HG03575 (cell line): ENCODE measurements around the gene TMEM126A.

ENCODE experiments used
- ATAC-seq: cut with Tn5 transposase; IDR thresholded peaks from one replicate; pipeline ENCODE4 v1.9.1; 2021; ENCODE audit not compliant: unreplicated experiment, insufficient number of reproducible peaks, low FRiP score; ENCODE audit errors: extremely low read depth

Gene TMEM126A

GRCh38 chr11:85682330-85683305 is 34.9 kb downstream of the TMEM126A start:
- no peak for ATAC-seq

DNA sequence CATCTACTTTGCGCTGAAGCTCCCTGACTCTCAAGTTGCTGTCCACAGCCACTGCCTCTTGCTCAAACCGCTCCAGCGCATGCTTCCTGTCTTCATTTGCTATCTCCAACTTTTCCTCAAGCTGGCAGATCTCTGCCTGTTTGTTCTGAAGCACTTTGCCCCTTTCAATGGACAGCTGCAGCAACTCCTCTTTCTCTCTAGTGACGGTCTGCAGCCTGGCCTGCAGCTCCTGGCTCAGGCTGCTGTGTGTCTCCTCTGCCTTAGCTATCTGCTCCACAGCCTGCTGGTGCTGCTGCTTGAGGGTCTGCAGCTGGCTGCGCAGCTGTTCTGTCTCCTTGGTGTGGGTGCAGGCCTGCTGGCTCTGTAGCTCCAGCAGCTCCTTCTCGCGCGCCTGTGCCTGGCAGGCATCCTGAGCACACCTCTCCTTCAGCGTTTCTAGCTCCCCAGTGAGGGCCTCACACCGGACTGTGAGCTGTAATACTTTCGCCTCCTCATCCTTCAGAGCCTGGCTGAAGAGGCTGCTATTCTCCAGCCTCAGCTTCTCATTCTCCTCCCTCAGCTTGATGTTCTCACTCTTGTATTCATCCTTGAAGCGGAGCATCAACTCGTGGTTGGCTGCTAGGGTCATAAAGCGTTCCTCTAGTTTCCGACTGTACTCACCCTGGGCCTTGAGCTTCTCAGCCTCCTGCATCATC is 37.5 kb downstream of the TMEM126A start:
- ATAC-seq = no peak

DNA sequence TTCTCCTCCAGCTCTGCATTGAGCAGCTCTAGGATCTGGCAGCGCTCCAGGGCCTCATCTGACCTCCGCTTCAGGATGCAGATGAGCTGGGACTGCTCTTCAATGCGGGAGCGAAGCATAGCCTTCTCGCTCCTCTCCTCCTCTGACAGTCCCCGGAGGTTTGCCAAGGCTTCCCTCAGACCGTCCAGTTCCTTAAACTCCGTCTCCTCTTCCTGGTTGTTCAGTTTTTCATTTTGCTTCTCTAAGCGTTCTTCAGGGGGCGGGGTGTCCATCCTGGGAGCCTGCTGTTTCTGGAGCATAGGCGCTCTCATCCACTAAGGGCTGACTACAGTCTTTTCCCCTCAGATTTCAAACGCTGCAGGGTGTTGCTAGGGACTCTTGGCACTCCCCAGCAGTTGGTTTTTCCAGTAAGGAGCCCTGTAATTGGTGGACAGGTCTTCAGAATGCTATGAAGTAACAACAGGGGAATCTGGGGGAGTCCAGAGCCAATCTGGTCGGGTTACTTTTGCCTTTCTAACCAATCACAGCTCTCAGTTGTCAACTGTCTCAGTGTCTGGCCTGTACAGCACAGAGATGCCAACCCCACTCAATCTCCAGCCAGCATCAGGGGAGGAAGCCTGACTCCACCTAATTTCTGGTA is 38.2 kb downstream of the TMEM126A start, which contains the start of gene CCDC89:
CCDC89 (minus strand) TSS at position 376 of the 640 bp plus-strand sequence; CDS start at position 311, 65 bp downstream.
- ATAC-seq = no peak

DNA sequence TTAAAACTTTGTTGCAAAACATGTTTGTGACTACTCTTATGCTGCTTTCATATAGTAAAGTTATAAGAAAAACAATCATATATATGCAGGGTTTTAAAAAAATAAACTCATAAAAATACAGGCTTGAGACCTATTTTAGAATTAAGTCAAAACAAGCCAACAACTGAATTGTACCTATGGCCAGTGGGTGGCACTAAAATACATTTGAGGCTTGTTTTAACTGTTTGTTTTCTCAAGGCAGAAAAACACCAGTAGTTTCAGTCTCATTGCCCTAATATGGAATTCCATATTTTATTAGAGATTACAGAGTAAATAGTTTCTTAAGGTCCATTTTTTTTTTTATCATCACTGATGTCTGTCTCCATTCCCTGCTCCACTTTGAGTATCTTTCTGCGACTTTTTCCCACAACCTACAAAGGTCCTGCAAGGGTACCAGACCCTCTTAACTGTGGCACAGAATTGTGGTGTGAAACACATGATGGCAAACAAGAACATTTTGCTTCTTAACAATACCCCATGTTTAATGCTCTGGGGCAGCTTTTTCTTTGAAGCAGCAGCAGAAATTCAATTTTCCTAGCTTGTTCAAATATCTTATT is 46.7 kb downstream of the TMEM126A start:
- ATAC-seq = no peak

- ATAC-seq = no peak
These were observed 47.8 kb downstream of the TMEM126A start for GRCh38 chr11:85695546-85695945.

GRCh38 chr11:85697747-85698146 is 50.0 kb downstream of the TMEM126A start:
- no peak for ATAC-seq

GRCh38 chr11:85698195-85698594 is 50.4 kb downstream of the TMEM126A start:
- ATAC-seq = no peak

GRCh38 chr11:85699957-85700741 is 52.4 kb downstream of the TMEM126A start:
- ATAC-seq = peak; percentile 85

DNA sequence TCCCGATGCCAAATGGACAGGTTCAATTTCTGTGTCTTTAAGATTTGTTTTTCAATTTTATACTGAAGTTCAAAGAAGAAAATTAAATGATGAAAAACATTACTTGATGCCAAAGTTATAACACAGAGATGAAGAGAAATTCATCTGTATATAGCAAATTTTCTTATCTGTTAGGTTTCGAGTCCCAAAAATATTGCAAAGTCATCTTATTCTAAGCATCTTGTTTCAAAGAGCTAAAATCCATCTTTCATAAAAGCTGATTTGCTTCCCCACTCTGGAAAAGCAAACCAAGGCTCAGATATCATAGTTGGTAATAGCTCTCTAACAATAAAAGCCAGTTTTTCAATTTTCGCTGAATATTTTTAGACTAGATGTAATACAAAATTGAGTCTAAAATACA is 57.2 kb downstream of the TMEM126A start:
- ATAC-seq = no peak

DNA sequence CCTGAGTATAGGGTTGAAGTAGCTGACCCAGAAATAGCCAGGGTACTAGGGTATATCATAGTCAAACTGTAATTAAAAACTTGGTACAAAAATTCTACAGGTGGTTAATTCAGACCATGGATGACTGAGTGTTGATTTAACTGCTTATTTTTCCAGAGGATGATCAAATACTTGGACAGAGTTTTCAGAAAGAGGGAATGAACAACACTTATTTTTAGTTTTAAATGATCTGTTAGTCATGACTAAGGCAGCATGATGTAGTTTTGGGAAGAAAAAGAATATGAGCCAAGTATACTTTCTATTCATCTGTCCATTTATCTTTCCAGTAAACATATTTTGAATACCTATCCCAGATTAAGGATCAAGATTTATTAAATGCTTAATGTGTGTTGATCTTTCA is 58.0 kb downstream of the TMEM126A start:
- no peak for ATAC-seq
